Panc1 (cell line): ENCODE results near the gene VMO1. TPM values are rescaled to one million over a fixed set of nuclear protein-coding genes. Genes with fewer than 3 reads are reported as not detected.

Source experiments
- ATAC-seq: fragments of 200-7000 bp; cut with Tn5 transposase; 2 replicates; pipeline ENCODE4 v1.9.1; 2020; ENCODE audit warnings: mild to moderate bottlenecking, moderate library complexity
- BruUV-seq: library from RNA; stranded (reverse); fragments of 400-500 nt; replicated peaks from 2 replicates; lab custom pipeline; 2021; lab: Mats Ljungman, UMichigan
- CTCF ChIA-PET: fragments of 300-600 bp; sonication (Branson Sonifier 250); formaldehyde crosslinking; loops from one replicate; lab custom pipeline; 2022; ENCODE audit warnings: antibody characterized with exemption; lab: Charles Lee
- POLR2A ChIA-PET: fragments of 300-600 bp; sonication (Branson Sonifier 250); formaldehyde crosslinking; loops from one replicate; lab custom pipeline; 2022; ENCODE audit warnings: antibody characterized with exemption; lab: Charles Lee
- DNase-seq: peaks from one replicate; pipeline ENCODE4 v3.0.0-alpha.2; 2010; ENCODE audit warnings: low read depth, low spot score
- H3K27ac ChIP-seq: 2 replicates; pipeline ENCODE4 v1.5.1; 2011; ENCODE audit warnings: mild to moderate bottlenecking, low read length, inconsistent platforms
- H3K27me3 ChIP-seq: fragments of 200-500 bp; sonication (Bioruptor generic); 2 replicates; pipeline ENCODE4 v1.6.0; 2014; ENCODE audit warnings: low read length, inconsistent platforms; ENCODE audit not compliant: control insufficient read depth, insufficient read depth
- H3K36me3 ChIP-seq: fragments of 200-500 bp; sonication (Bioruptor generic); 2 replicates; pipeline ENCODE4 v1.5.1; 2014; ENCODE audit warnings: inconsistent platforms, mild to moderate bottlenecking, low read length, moderate library complexity; ENCODE audit not compliant: control insufficient read depth, insufficient read depth
- H3K4me1 ChIP-seq: 2 replicates; pipeline ENCODE4 v1.5.1; 2011; ENCODE audit warnings: inconsistent platforms, mild to moderate bottlenecking, low read length, moderate library complexity; ENCODE audit not compliant: control insufficient read depth, insufficient read depth
- H3K4me3 ChIP-seq, 2 experiments: 2 replicates each; pipeline ENCODE4 v1.5.1; 2011 to 2012; ENCODE audit warnings: low read depth in 2 of 2, low read length in 2 of 2, mild to moderate bottlenecking in 2 of 2, inconsistent platforms in 1 of 2, moderate library complexity in 1 of 2
- H3K9me3 ChIP-seq: fragments of 200-500 bp; sonication (Bioruptor generic); 2 replicates; pipeline ENCODE4 v1.5.1; 2014; ENCODE audit warnings: low read depth, mild to moderate bottlenecking, inconsistent platforms, low read length, moderate library complexity; ENCODE audit not compliant: control insufficient read depth, insufficient read depth
- CTCF ChIP-seq: fragments of 450-650 bp; IDR thresholded peaks from 2 replicates; pipeline ENCODE4 v1.5.1; 2017; ENCODE audit warnings: mild to moderate bottlenecking
- POLR2AphosphoS5 ChIP-seq: IDR thresholded peaks from 2 replicates; pipeline ENCODE4 v1.6.1; 2012; ENCODE audit warnings: mild to moderate bottlenecking, low read depth, low read length, moderate library complexity
- REST ChIP-seq, 2 experiments: IDR thresholded peaks; 2 replicates each; pipeline ENCODE4 v1.6.1; 2011 to 2012; ENCODE audit warnings: low read depth in 2 of 2, control low read depth in 1 of 2, low read length in 1 of 2, mild to moderate bottlenecking in 1 of 2, moderate library complexity in 1 of 2; ENCODE audit not compliant: insufficient read depth in 1 of 2
- SIN3A ChIP-seq: IDR thresholded peaks from 2 replicates; pipeline ENCODE4 v1.6.1; 2012; ENCODE audit warnings: low read depth, mild to moderate bottlenecking, low read length, moderate library complexity, borderline replicate concordance; ENCODE audit not compliant: insufficient read depth
- TCF7L2 ChIP-seq: IDR thresholded peaks from 2 replicates; pipeline ENCODE4 v1.6.1; 2011; ENCODE audit warnings: mild to moderate bottlenecking, low read depth, low read length, inconsistent platforms
- in situ Hi-C: cut with HindIII; loops from 2 replicates; pipeline ENCODE4 v1.10.0; 2016; ENCODE audit warnings: low sequenced_read_pairs, low pct_unique_long_range_greater_than_20kb
- intact Hi-C: fragments of 100-400 bp; cut with micrococcal nuclease; formaldehyde crosslinking; loops from one replicate; pipeline ENCODE4 v1.10.0; 2022; ENCODE audit not compliant: unreplicated experiment
- total RNA-seq: library from RNA; stranded (reverse); gene quantifications from one replicate; pipeline ENCODE4 v1.2.1, GENCODE V29; 2021; ENCODE audit not compliant: unreplicated experiment

The VMO1 gene
- total RNA-seq, 1 experiment from 2014 or later: 0.49 TPM

GRCh38 chr17:4806456-4806776 is 20.3 kb upstream of the VMO1 start:
- in situ Hi-C loops (no loop called here), intact Hi-C loops (no loop called here)
- no peak for TF ChIP-seq TCF7L2
- no peak for TF ChIP-seq CTCF
- Histone ChIP-seq H3K4me3 (peak overlapping the region; percentile 63 to 71), H3K27me3 (no peaks in the 10 kb centered on the region), H3K9me3 (no peaks in the 10 kb centered on the region), H3K36me3 (no peaks in the 10 kb centered on the region), H3K27ac (peak overlapping the region; percentile 74), H3K4me1 (peaks cover 3% of the 10 kb centered on the region; the same call in 1 of the 2 replicates)
- DNase-seq (no peak), ATAC-seq (no peak)
- POLR2A ChIA-PET: interaction anchor here (0.5 to 0.6 kb wide), 2 partner anchors 19 to 247 kb away, joined by 3 read pairs; no protein-coding TSS in a partner anchor
- BruUV-seq: no TSS peak
- CTCF ChIA-PET: no interaction called here

- ChIA-PET POLR2A (no interaction called here), CTCF (no interaction called here)
- Histone ChIP-seq H3K4me1 (peaks cover 3% of the 10 kb centered on the region; the same call in 1 of the 2 replicates), H3K9me3 (no peaks in the 10 kb centered on the region), H3K27ac (no peak within 1 kb of the TSS), H3K4me3 (no peak within 1 kb of the TSS), H3K27me3 (no peaks in the 10 kb centered on the region), H3K36me3 (no peaks in the 10 kb centered on the region; the same call in 1 of the 2 replicates)
- in situ Hi-C loops (no loop called here), intact Hi-C loops (no loop called here)
- TF ChIP-seq CTCF: no peak
- no peak for TF ChIP-seq TCF7L2
- no peak for TF ChIP-seq SIN3A
- no peak for TF ChIP-seq REST (IDR thresholded peaks at IDR 0.05; ENCODE audit: insufficient read depth in 1 of 2, low read depth in 2 of 2, low read length in 1 of 2)
- TF ChIP-seq POLR2AphosphoS5: no peak
- ATAC-seq (no peak), DNase-seq (no peak)
- no TSS peak for BruUV-seq
These were observed 16.1 kb upstream of the VMO1 start, which contains the start of gene C17orf114 for GRCh38 chr17:4802228-4802627. Gene C17orf114, minus strand, starts transcription at chr17:4802328.
